Measurements from ENCODE around the gene ITGB2. TPM values are rescaled to one million over a fixed set of nuclear protein-coding genes. Genes with fewer than 3 reads are reported as not detected.
A peak's percentile ranks its signal among the peaks of the same experiment; 100 is the strongest.

The ITGB2 gene
- total RNA-seq, 1 donor from 2014 or later = 65.5 TPM

DNA sequence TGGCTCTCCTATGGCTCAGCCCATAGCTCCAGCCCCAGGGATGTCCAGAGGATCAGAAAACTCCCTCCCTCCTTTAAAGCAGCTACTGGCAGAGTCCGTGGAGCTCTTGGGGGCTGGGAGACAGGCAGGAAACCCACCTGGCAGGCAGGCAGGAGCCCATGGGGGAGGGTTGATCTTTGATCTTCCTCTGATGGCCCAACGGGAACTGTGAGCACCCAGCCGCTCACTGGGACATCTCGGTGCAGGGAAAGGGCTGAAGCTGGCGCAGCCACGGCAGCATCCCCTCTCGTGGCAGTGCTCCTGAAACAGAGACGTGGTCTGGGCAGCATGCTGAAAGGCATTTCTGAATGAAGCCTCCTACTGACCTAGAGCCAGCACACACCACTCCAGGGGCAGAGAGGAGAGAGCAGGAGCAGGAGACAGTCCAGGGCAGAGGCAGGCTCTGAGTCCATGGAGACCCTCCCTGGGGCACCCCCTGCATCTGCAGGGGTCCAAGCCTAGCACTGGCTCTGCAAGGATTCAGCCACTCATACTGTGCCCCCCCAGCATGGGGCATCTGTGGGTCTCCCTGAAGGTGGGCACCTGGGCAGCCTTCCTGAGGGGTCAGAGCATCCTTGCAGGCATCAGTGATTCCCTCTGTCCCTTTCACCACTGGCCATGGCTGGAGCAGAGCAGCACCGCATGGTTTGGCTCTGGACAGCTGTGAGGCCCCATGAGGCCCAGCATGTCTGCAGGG lies 14.3 kb upstream of the ITGB2 start:
- Histone ChIP-seq H3K27me3 (peaks cover 13% of the 10 kb centered on the region), H3K36me3 (no peaks in the 10 kb centered on the region), H3K4me1 (peaks cover 19 to 22% of the 10 kb centered on the region in 2 donors), H3K4me3 (no peak overlapping the region), H3K27ac (no peak overlapping the region), H3K9me3 (no peaks in the 10 kb centered on the region)
- DNase-seq (ENCODE audit: low spot score in 2 of 2) = no peak
- TF ChIP-seq, protein P1, sequence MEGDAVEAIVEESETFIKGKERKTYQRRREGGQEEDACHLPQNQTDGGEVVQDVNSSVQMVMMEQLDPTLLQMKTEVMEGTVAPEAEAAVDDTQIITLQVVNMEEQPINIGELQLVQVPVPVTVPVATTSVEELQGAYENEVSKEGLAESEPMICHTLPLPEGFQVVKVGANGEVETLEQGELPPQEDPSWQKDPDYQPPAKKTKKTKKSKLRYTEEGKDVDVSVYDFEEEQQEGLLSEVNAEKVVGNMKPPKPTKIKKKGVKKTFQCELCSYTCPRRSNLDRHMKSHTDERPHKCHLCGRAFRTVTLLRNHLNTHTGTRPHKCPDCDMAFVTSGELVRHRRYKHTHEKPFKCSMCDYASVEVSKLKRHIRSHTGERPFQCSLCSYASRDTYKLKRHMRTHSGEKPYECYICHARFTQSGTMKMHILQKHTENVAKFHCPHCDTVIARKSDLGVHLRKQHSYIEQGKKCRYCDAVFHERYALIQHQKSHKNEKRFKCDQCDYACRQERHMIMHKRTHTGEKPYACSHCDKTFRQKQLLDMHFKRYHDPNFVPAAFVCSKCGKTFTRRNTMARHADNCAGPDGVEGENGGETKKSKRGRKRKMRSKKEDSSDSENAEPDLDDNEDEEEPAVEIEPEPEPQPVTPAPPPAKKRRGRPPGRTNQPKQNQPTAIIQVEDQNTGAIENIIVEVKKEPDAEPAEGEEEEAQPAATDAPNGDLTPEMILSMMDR (IDR thresholded peaks at IDR 0.05) = no peak
- intact Hi-C loops (cut with DNase I) = loop anchor here (5.0 kb wide), 2 partner anchors 43 to 133 kb away; partner anchors contain the start of gene UBE2G2

DNA sequence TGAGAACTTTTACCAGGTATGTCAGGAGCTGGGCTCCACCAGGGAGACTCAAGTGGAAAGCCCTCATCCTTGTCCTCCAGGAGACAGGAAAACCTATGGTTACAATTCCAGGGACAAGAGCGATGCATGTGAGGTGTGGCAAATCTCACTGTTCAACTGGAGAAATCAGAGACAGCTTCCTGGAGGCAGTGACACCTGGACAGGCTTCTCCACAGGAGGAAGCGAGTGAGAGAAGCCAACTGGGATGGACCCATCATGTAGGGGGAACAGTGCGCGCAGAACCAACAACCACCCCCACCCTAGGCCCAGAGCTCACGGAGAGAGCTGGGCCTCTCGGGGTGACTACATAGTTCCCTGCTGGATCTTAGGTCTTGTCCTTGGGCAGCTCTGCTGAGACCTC lies 13.6 kb upstream of the ITGB2 start:
- Histone ChIP-seq H3K4me3 (no peak overlapping the region), H3K36me3 (no peaks in the 10 kb centered on the region), H3K27ac (no peak overlapping the region), H3K9me3 (no peaks in the 10 kb centered on the region), H3K27me3 (peaks cover 13% of the 10 kb centered on the region), H3K4me1 (peaks cover 19 to 22% of the 10 kb centered on the region in 2 donors)
- TF ChIP-seq, protein P1 (IDR thresholded peaks at IDR 0.05) = no peak
- intact Hi-C loops (cut with DNase I) = loop anchor here (5.0 kb wide), 2 partner anchors 42 to 132 kb away; partner anchors contain the start of gene UBE2G2
- DNase-seq (ENCODE audit: low spot score in 2 of 2) = no peak

DNA sequence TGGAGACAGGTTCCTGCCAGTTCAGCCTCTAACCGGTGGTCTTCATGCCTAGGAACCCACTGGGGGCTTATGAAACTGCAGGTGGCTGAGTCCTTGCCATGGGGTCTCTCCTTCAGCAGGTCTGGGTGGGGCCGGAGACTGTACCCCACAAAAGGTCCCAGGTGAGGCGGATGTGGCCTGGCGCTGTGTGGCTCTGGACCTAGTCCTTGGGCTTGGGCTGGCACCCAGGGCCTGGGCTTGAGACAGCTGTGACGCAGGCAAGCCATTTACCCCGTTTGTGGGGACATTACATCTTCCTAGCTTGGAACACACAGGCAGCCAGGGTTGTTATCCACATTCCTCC lies 13.2 kb upstream of the ITGB2 start:
- Histone ChIP-seq H3K4me1 (peaks cover 19 to 22% of the 10 kb centered on the region in 2 donors), H3K9me3 (no peaks in the 10 kb centered on the region), H3K4me3 (no peak overlapping the region), H3K27ac (no peak overlapping the region), H3K27me3 (peaks cover 13% of the 10 kb centered on the region), H3K36me3 (no peaks in the 10 kb centered on the region)
- DNase-seq (ENCODE audit: low spot score in 2 of 2) = no peak
- TF ChIP-seq, protein P1 (IDR thresholded peaks at IDR 0.05) = no peak
- intact Hi-C loops (cut with DNase I) = loop anchor here (5.0 kb wide), 2 partner anchors 42 to 132 kb away; partner anchors contain the start of gene UBE2G2

DNA sequence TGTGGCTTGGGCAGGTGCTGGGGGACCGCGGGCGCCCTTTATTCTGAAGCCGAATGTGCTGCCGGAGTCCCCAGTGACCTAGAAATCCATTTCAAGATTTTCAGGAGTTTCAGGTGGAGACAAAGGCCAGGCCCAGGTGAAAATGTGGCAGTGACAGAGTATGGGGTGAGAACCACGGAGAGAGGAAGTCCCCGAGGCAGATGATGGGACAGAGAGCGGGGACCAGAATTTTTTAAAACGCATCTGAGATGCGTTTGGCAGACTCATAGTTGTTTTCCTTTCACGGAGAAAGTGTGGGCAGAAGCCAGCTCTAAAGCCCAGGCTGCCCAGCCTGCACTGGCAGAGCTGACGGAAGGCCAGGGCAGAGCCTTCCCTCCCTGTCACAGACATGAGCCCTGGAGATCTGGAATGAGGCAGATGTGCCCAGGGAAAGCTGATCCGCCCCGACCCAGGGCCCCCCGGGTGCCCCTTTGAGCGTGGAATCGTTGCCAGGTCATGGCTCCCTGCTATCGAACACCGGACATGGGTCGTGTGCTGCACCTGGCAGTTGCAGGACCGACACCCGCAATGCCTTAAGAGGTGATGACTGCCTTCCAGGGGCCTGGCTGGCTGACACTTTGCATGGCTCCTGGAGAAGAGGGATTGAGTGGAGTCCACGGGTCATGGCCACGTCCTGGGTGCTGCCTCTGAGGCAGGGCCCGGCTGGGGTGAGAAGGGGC lies 12.7 kb upstream of the ITGB2 start:
- DNase-seq (ENCODE audit: low spot score in 2 of 2) = no peak
- peak overlapping the region in 1 of 2 donors; percentile 66 for H3K4me3 ChIP-seq
- peaks cover 19 to 22% of the 10 kb centered on the region in 2 donors for H3K4me1 ChIP-seq
- H3K27me3 ChIP-seq = peaks cover 13% of the 10 kb centered on the region
- intact Hi-C loops (cut with DNase I) = loop anchor here (5.0 kb wide), 2 partner anchors 41 to 131 kb away; partner anchors contain the start of gene UBE2G2
- TF ChIP-seq, protein P1 (IDR thresholded peaks at IDR 0.05) = no peak
- no peaks in the 10 kb centered on the region for H3K9me3 ChIP-seq
- no peak overlapping the region for H3K27ac ChIP-seq
- H3K36me3 ChIP-seq = no peaks in the 10 kb centered on the region

DNA sequence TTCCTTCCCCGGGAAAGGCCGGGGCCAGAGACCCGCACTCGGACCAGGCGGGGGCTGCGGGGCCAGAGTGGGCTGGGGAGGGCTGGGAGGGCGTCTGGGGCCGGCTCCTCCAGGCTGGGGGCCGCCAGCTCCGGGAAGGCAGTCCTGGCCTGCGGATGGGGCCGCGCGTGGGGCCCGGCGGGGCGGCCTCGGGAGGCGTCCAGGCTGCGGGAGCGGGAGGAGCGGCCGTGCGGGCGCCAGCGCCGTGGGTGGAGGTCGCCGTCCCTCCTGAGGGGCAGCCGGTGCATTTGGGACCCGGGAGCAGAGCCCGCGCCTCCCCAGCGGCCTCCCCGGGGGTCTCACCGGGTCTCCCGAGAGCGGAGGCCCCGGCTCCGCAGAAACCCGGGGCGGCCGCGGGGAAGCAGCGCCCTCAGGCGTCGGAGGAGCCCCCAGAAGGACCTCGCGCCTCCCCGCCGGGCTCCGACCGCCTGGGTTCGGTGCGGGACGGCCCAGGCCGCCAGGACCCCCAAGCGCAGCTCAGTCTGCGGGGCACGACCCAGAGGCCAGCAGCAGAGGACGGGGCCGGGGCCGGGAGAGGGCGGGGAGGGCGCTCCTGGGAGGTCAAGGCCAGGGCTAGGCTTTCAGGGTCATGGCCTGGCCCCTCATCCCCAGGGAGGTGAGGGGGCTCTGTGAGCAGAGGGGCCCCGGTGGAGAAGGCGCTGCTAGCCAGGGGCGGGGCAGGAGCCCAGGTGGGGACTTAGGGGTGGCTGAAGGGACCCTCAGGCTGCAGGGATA lies 11.9 kb upstream of the ITGB2 start:
- TF ChIP-seq, protein P1 (IDR thresholded peaks at IDR 0.05) = peak; percentile 37 to 72 (median 49)
- H3K4me1 ChIP-seq = peaks cover 19 to 22% of the 10 kb centered on the region in 2 donors
- H3K27me3 ChIP-seq = peaks cover 13% of the 10 kb centered on the region
- no peak for DNase-seq (ENCODE audit: low spot score in 2 of 2)
- H3K4me3 ChIP-seq = peak overlapping the region; percentile 47 to 66
- intact Hi-C loops (cut with DNase I) = loop anchor here (5.0 kb wide), 2 partner anchors 40 to 130 kb away; partner anchors contain the start of gene UBE2G2
- no peaks in the 10 kb centered on the region for H3K9me3 ChIP-seq
- no peaks in the 10 kb centered on the region for H3K36me3 ChIP-seq
- no peak overlapping the region for H3K27ac ChIP-seq
